H1 (cell line): ENCODE data around the gene BLTP3B. TPM values are rescaled to one million over a fixed set of nuclear protein-coding genes. Genes with fewer than 3 reads are reported as not detected.

ENCODE experiments used
- CTCF ChIA-PET: fragments of 300-600 bp; sonication (Branson Sonifier 250); formaldehyde crosslinking; loops from one replicate; lab custom pipeline; 2021; ENCODE audit not compliant: partially characterized antibody; lab: Charles Lee
- POLR2A ChIA-PET: fragments of 300-600 bp; sonication (Branson Sonifier 250); formaldehyde crosslinking; loops from one replicate; lab custom pipeline; 2021; ENCODE audit warnings: inconsistent platforms; ENCODE audit not compliant: partially characterized antibody; lab: Charles Lee
- DNase-seq, 2 experiments: peaks; one replicate each; pipeline versions ENCODE4 v3.0.0 to v3.0.0-alpha.2; 2010 to 2022; ENCODE audit warnings: low spot score in 2 of 2, low read depth in 1 of 2, mixed read lengths in 1 of 2
- FAIRE-seq: peaks from 2 replicates; lab custom pipeline; 2011; peaks lifted over from hg19 to GRCh38; lab: Jason Lieb, UNC
- H2AFZ ChIP-seq: 2 replicates; pipeline ENCODE4 v1.8.1; 2012; ENCODE audit warnings: low read length, inconsistent platforms
- H2AK5ac ChIP-seq: 2 replicates; pipeline ENCODE4 v1.6.1; 2013; ENCODE audit warnings: low read depth, low read length
- H2BK120ac ChIP-seq: replicated peaks from 2 replicates; pipeline ENCODE3; 2013; ENCODE audit warnings: low read depth, low read length, inconsistent platforms
- H2BK12ac ChIP-seq: 2 replicates; pipeline ENCODE4 v1.6.1; 2013; ENCODE audit warnings: low read depth, low read length
- H2BK15ac ChIP-seq: 2 replicates; pipeline ENCODE4 v1.6.1; 2013; ENCODE audit warnings: low read length
- H2BK20ac ChIP-seq: 2 replicates; pipeline ENCODE4 v1.6.1; 2013; ENCODE audit warnings: low read length
- H2BK5ac ChIP-seq: 2 replicates; pipeline ENCODE4 v1.6.1; 2013; ENCODE audit warnings: low read depth, low read length
- H3K14ac ChIP-seq: 2 replicates; pipeline ENCODE4 v1.6.1; 2013; ENCODE audit warnings: inconsistent platforms; ENCODE audit not compliant: insufficient read length
- H3K18ac ChIP-seq: 2 replicates; pipeline ENCODE4 v1.6.1; 2013; ENCODE audit warnings: low read length; ENCODE audit errors: extremely low read depth
- H3K23ac ChIP-seq: 2 replicates; pipeline ENCODE4 v1.6.1; 2013; ENCODE audit warnings: inconsistent platforms; ENCODE audit not compliant: insufficient read length
- H3K23me2 ChIP-seq: 2 replicates; pipeline ENCODE4 v1.6.1; 2013; ENCODE audit warnings: low read depth, low read length
- H3K27ac ChIP-seq: 2 replicates; pipeline ENCODE4 v1.6.1; 2011; ENCODE audit warnings: low read depth, low read length, inconsistent platforms
- H3K27me3 ChIP-seq, 4 experiments: replicated peaks in 1 of 4; 1 replicate in 1 of 4; 2 replicates in 3 of 4; pipeline versions ENCODE4 v1.6.1 to v1.8.1; 2011 to 2013; ENCODE audit warnings: low read length in 3 of 4, mild to moderate bottlenecking in 3 of 4, inconsistent platforms in 2 of 4, mixed read lengths in 2 of 4, moderate library complexity in 1 of 4; ENCODE audit not compliant: control insufficient read depth in 3 of 4, insufficient read depth in 3 of 4; ENCODE audit errors: extremely low read depth in 1 of 4
- H3K36me3 ChIP-seq, 4 experiments: 2 replicates each; pipeline versions ENCODE4 v1.6.1 to v1.8.1; 2011 to 2013; ENCODE audit warnings: mild to moderate bottlenecking in 4 of 4, low read length in 3 of 4, moderate library complexity in 2 of 4, control low read depth in 1 of 4, inconsistent platforms in 1 of 4; ENCODE audit not compliant: insufficient read depth in 4 of 4, control insufficient read depth in 2 of 4
- H3K4ac ChIP-seq: replicated peaks from 2 replicates; pipeline ENCODE3; 2013; ENCODE audit warnings: low read length, low read depth, mixed read lengths, inconsistent platforms; ENCODE audit not compliant: insufficient read length
- H3K4me1 ChIP-seq, 4 experiments: replicated peaks in 1 of 4; 1 replicate in 1 of 4; 2 replicates in 3 of 4; pipeline versions ENCODE4 v1.6.1 to v1.8.1; 2011 to 2013; ENCODE audit warnings: low read length in 3 of 4, inconsistent platforms in 2 of 4, mixed read lengths in 1 of 4; ENCODE audit not compliant: insufficient read depth in 4 of 4, control insufficient read depth in 3 of 4
- H3K4me2 ChIP-seq, 2 experiments: 2 replicates each; pipeline versions ENCODE4 v1.6.1 to v1.8.1; 2011 to 2013; ENCODE audit warnings: low read depth in 2 of 2, low read length in 2 of 2, control low read depth in 1 of 2, inconsistent platforms in 1 of 2, mild to moderate bottlenecking in 1 of 2; ENCODE audit not compliant: insufficient read depth in 1 of 2
- H3K4me3 ChIP-seq, 4 experiments: fragments of 200-600, 300-600 bp in 1 of 4; sonication (generic), shearing (Covaris generic), sonication (Bioruptor Twin) in 1 of 4; 2 replicates each; pipeline versions ENCODE4 v1.5.1 to v1.8.1; 2011 to 2016; ENCODE audit warnings: low read length in 4 of 4, low read depth in 3 of 4, control low read depth in 2 of 4, inconsistent platforms in 2 of 4, mild to moderate bottlenecking in 2 of 4, mixed read lengths in 1 of 4, moderate library complexity in 1 of 4; ENCODE audit not compliant: insufficient read depth in 2 of 4; ENCODE audit errors: extremely low read depth in 1 of 4
- H3K56ac ChIP-seq: replicated peaks from 2 replicates; pipeline ENCODE3; 2013; ENCODE audit warnings: low read depth, mild to moderate bottlenecking, mixed read lengths, low read length, inconsistent platforms; ENCODE audit not compliant: insufficient read length
- H3K79me1 ChIP-seq: 2 replicates; pipeline ENCODE4 v1.6.1; 2013; ENCODE audit warnings: low read depth, low read length, control low read depth
- H3K79me2 ChIP-seq, 2 experiments: 2 replicates each; pipeline versions ENCODE4 v1.6.1 to v1.8.1; 2012 to 2013; ENCODE audit warnings: low read length in 2 of 2, mild to moderate bottlenecking in 2 of 2, inconsistent platforms in 1 of 2; ENCODE audit not compliant: insufficient read depth in 2 of 2, control insufficient read depth in 1 of 2
- H3K9ac ChIP-seq, 4 experiments: replicated peaks in 1 of 4; 1 replicate in 1 of 4; 2 replicates in 3 of 4; pipeline versions ENCODE4 v1.6.1 to v1.8.1; 2011 to 2013; ENCODE audit warnings: low read depth in 3 of 4, low read length in 3 of 4, control low read depth in 2 of 4, mild to moderate bottlenecking in 2 of 4, moderate library complexity in 2 of 4, inconsistent platforms in 1 of 4; ENCODE audit errors: extremely low read depth in 1 of 4
- H3K9me3 ChIP-seq, 2 experiments: 2 replicates each; pipeline versions ENCODE4 v1.6.1 to v1.8.1; 2012 to 2013; ENCODE audit warnings: mild to moderate bottlenecking in 2 of 2, moderate library complexity in 2 of 2, control low read depth in 1 of 2, inconsistent platforms in 1 of 2, low read depth in 1 of 2, low read length in 1 of 2, mixed read lengths in 1 of 2; ENCODE audit not compliant: insufficient read depth in 2 of 2
- H4K20me1 ChIP-seq, 2 experiments: replicated peaks in 1 of 2; 2 replicates each; pipeline versions ENCODE3 to v1.8.1; 2011 to 2013; ENCODE audit warnings: inconsistent platforms in 2 of 2, low read length in 2 of 2, mild to moderate bottlenecking in 1 of 2; ENCODE audit not compliant: insufficient read depth in 2 of 2, control insufficient read depth in 1 of 2
- H4K5ac ChIP-seq: 2 replicates; pipeline ENCODE4 v1.6.1; 2013; ENCODE audit warnings: low read length, low read depth, mixed read lengths, inconsistent platforms; ENCODE audit not compliant: insufficient read length
- H4K8ac ChIP-seq: 2 replicates; pipeline ENCODE4 v1.8.0; 2013; ENCODE audit warnings: mild to moderate bottlenecking, moderate library complexity, low read length, inconsistent platforms; ENCODE audit not compliant: insufficient read depth; ENCODE audit errors: extremely low read depth
- H4K91ac ChIP-seq: replicated peaks from 2 replicates; pipeline ENCODE3; 2013; ENCODE audit warnings: low read length, mixed read lengths, inconsistent platforms; ENCODE audit not compliant: insufficient read length
- ATF3 ChIP-seq: IDR thresholded peaks from 2 replicates; pipeline ENCODE4 v1.6.1; 2011; ENCODE audit warnings: low read depth, mild to moderate bottlenecking, low read length; ENCODE audit not compliant: insufficient read depth
- BCL11A ChIP-seq, 2 experiments: IDR thresholded peaks; one replicate each; pipeline ENCODE4 v1.6.1; 2011; ENCODE audit warnings: low read depth in 2 of 2, low read length in 2 of 2, mild to moderate bottlenecking in 2 of 2
- CBX8 ChIP-seq: fragments of 300-800, 300-1000 bp; sonication (generic); IDR thresholded peaks from 2 replicates; pipeline ENCODE4 v1.7.1; 2016; ENCODE audit warnings: low read depth, low read length, borderline replicate concordance
- CEBPB ChIP-seq: IDR thresholded peaks from 2 replicates; pipeline ENCODE4 v1.6.1; 2012; ENCODE audit warnings: low read depth, low read length
- EGR1 ChIP-seq: IDR thresholded peaks from 2 replicates; pipeline ENCODE4 v1.6.1; 2011; ENCODE audit warnings: low read depth, low read length, borderline replicate concordance
- EZH2 ChIP-seq: fragments of 200-600 bp; sonication (generic); IDR thresholded peaks from 2 replicates; pipeline ENCODE4 v1.7.1; 2012; ENCODE audit warnings: low read depth, mild to moderate bottlenecking, moderate library complexity, low read length, inconsistent platforms; ENCODE audit not compliant: severe bottlenecking
- JUN ChIP-seq: IDR thresholded peaks from 2 replicates; pipeline ENCODE4 v1.6.1; 2011; ENCODE audit warnings: low read depth, mild to moderate bottlenecking, improper control_type of control experiment, low read length
- RNF2 ChIP-seq: fragments of 200-900, 300-1000 bp; sonication (generic); IDR thresholded peaks from 2 replicates; pipeline ENCODE4 v1.7.1; 2016; ENCODE audit warnings: borderline replicate concordance, low read depth, mild to moderate bottlenecking, antibody characterized with exemption, low read length; ENCODE audit not compliant: poor library complexity, severe bottlenecking; ENCODE audit errors: missing control alignments
- SIRT6 ChIP-seq: IDR thresholded peaks from one replicate; pipeline ENCODE4 v1.7.1; 2012; ENCODE audit warnings: low read length, inconsistent platforms
- SRF ChIP-seq: IDR thresholded peaks from 2 replicates; pipeline ENCODE4 v1.6.1; 2011; ENCODE audit warnings: mild to moderate bottlenecking, low read depth, low read length, moderate library complexity
- USF2 ChIP-seq: IDR thresholded peaks from 2 replicates; pipeline ENCODE4 v1.6.1; 2011; ENCODE audit warnings: low read length, improper control_type of control experiment
- YY1 ChIP-seq: IDR thresholded peaks from 2 replicates; pipeline ENCODE4 v1.6.1; 2011; ENCODE audit warnings: low read depth, mild to moderate bottlenecking, low read length
- WGBS, 2 experiments: shearing (Covaris generic) in 1 of 2; methylation state at CpG; one replicate each; pipeline versions ENCODE4 v1.1.6 to v1.1.7; 2013 to 2015; ENCODE audit warnings: low lambda C conversion rate in 2 of 2, mixed read lengths in 2 of 2, inconsistent platforms in 1 of 2, low coverage in 1 of 2, missing lambda C conversion rate in 1 of 2; ENCODE audit not compliant: insufficient replicate concordance in 2 of 2, insufficient coverage in 1 of 2, insufficient read length in 1 of 2; ENCODE audit errors: extremely low coverage in 1 of 2, missing lambda C conversion rate in 1 of 2; 5-methylcytosine and 5-hydroxymethylcytosine counted together
- polyA plus RNA-seq, 7 experiments: library from polyadenylated mRNA; depleted of rRNA in 3 of 7; stranded (reverse) in 5 of 7; unstranded in 2 of 7; fragments of >200 nt in 5 of 7; fragments of 200-250 nt in 2 of 7; gene quantifications; 1 replicate in 5 of 7; 2 replicates in 1 of 7; 4 replicates in 1 of 7; pipeline versions ENCODE4 v1.2.1 to v1.2.3, GENCODE V29; 2011 to 2013; ENCODE audit warnings: missing spikeins in 2 of 7, mixed read lengths in 2 of 7
- total RNA-seq: library from RNA; stranded (reverse); fragmentation: NEBNext Ultra II Directional; extraction: Animal tissue kit (Norgen Biotek cat#: 25700); gene quantifications from 2 replicates; pipeline ENCODE4 v1.2.1, GENCODE V29; 2021

Gene BLTP3B
- total and polyA plus RNA-seq, 2 of the 8 experiments (the other 6 are each of a cell fraction or from before 2014, with no cell fraction given): 7.0 to 28.6 TPM

- H3K9ac ChIP-seq: no peak overlapping the region
- no peak overlapping the region for H4K91ac ChIP-seq
- DNase-seq (no peak), FAIRE-seq (no peak)
- no peak overlapping the region for H4K8ac ChIP-seq
- H3K4me2 ChIP-seq: no peak overlapping the region
- WGBS, 2 experiments: 89% methylated on average over 6 of the region's 6 CpGs; no CpG with 5 or more reads in 1 of the 2 experiments
- H3K4me3 ChIP-seq: no peak overlapping the region
- no peaks in the 10 kb centered on the region for H3K4me1 ChIP-seq
- no peak overlapping the region for H3K27ac ChIP-seq
- no peaks in the 10 kb centered on the region for H4K20me1 ChIP-seq
- no peak overlapping the region for H3K14ac ChIP-seq
- POLR2A ChIA-PET: interaction anchor here (1.6 to 2.3 kb wide), 2 partner anchors 9 to 27 kb away, joined by 3 to 9 read pairs; partner anchors contain the start of gene ACTR6
- no peak overlapping the region for H4K5ac ChIP-seq
- no peak overlapping the region for H2BK120ac ChIP-seq
- no peak overlapping the region for H2BK15ac ChIP-seq
- no peak overlapping the region for H2BK5ac ChIP-seq
- H3K79me1 ChIP-seq: no peaks in the 10 kb centered on the region
- H2AFZ ChIP-seq: no peak overlapping the region
- H3K23me2 ChIP-seq: no peaks in the 10 kb centered on the region
- CTCF ChIA-PET: interaction anchor here (2.1 to 7.6 kb wide), 3 partner anchors 9 to 19 kb away, joined by 5 to 41 read pairs (median 10); no protein-coding TSS in a partner anchor
- H3K4ac ChIP-seq: no peak overlapping the region
- H3K9me3 ChIP-seq: no peaks in the 10 kb centered on the region
- no peaks in the 10 kb centered on the region for H3K27me3 ChIP-seq
- H3K18ac ChIP-seq: no peak overlapping the region
- H3K23ac ChIP-seq: no peak overlapping the region
- no peak overlapping the region for H2BK20ac ChIP-seq
- H3K56ac ChIP-seq: no peak overlapping the region
- no peaks in the 10 kb centered on the region for H3K79me2 ChIP-seq
- H2BK12ac ChIP-seq: no peak overlapping the region
- peaks cover 0 to 8% (median 0%) of the 10 kb centered on the region in 4 experiments; a peak in 3 of 8 replicates for H3K36me3 ChIP-seq
- no peak overlapping the region for H2AK5ac ChIP-seq
- TF ChIP-seq RNF2 (no peak), SRF (no peak), USF2 (no peak), ATF3 (no peak), YY1 (no peak), CBX8 (no peak), SIRT6 (no peak), CEBPB (no peak), EZH2 (no peak), BCL11A (IDR thresholded peaks at IDR 0.05; ENCODE audit: low read depth in 2 of 2, low read length in 2 of 2) (no peak), EGR1 (no peak), JUN (no peak)
Observed at GRCh38 chr12:100173111-100173510, 30.4 kb upstream of the BLTP3B start.
